NCI-H82 treated with DMSO at 0.1 percent for 48 hours (cell line): ENCODE measurements around the gene RHBDL1.
"Not testable (repeated sequence)": the region's sequence is repeated elsewhere in the genome, so short reads cannot be mapped to it uniquely, and the experiment has no call there.

Source experiments
- DNase-seq: peaks from one replicate; lab custom pipeline; 2025; ENCODE audit not compliant: unreplicated experiment; lab: John Stamatoyannopoulos, UW

The RHBDL1 gene

GRCh38 chr16:684961-685696, 9.7 kb downstream of the RHBDL1 start:
- DNase-seq = no peak

- DNase-seq = no peak
These were observed 10.5 kb downstream of the RHBDL1 start for GRCh38 chr16:685967-686366.

GRCh38 chr16:686459-687260, 11.2 kb downstream of the RHBDL1 start:
- no peak for DNase-seq

GRCh38 chr16:687499-687898, 12.0 kb downstream of the RHBDL1 start:
- no peak for DNase-seq

- DNase-seq = no peak
These were observed 13.9 kb downstream of the RHBDL1 start for GRCh38 chr16:689175-689897.

GRCh38 chr16:691242-691641, 15.8 kb downstream of the RHBDL1 start:
- DNase-seq = not testable (repeated sequence)

- no peak for DNase-seq
These were observed 17.1 kb downstream of the RHBDL1 start for GRCh38 chr16:692356-693108.

GRCh38 chr16:693364-693763, 17.9 kb downstream of the RHBDL1 start:
- no peak for DNase-seq

GRCh38 chr16:693766-694165, 18.3 kb downstream of the RHBDL1 start:
- DNase-seq = no peak

GRCh38 chr16:694187-694862, 18.9 kb downstream of the RHBDL1 start:
- DNase-seq = no peak

GRCh38 chr16:694863-695354, 19.4 kb downstream of the RHBDL1 start:
- no peak for DNase-seq

GRCh38 chr16:695355-696089, 20.1 kb downstream of the RHBDL1 start:
- DNase-seq = no peak

- DNase-seq = no peak
These were observed 23.6 kb downstream of the RHBDL1 start for GRCh38 chr16:698911-699671.

GRCh38 chr16:700684-701584, 25.5 kb downstream of the RHBDL1 start:
- DNase-seq = no peak

- no peak for DNase-seq
These were observed 26.9 kb downstream of the RHBDL1 start for GRCh38 chr16:702341-702740.

GRCh38 chr16:703406-703805, 27.9 kb downstream of the RHBDL1 start:
- DNase-seq = no peak

- no peak for DNase-seq
These were observed 28.6 kb downstream of the RHBDL1 start for GRCh38 chr16:704047-704446.
